Neural cell (in vitro differentiated cells): ENCODE data around the gene RNF103. TPM values are rescaled to one million over a fixed set of nuclear protein-coding genes. Genes with fewer than 3 reads are reported as not detected.

ENCODE experiments used
- H2AFZ ChIP-seq: fragments of 200-600, 300-800 bp; sonication (generic), shearing (Covaris generic); 2 replicates; pipeline ENCODE4 v1.6.0; 2014; ENCODE audit warnings: low read depth, mild to moderate bottlenecking, antibody characterized with exemption, low read length, moderate library complexity
- H3F3A ChIP-seq: fragments of 200-600 bp; shearing (Covaris generic); 2 replicates; pipeline ENCODE4 v1.6.1; 2016; ENCODE audit warnings: mild to moderate bottlenecking, moderate library complexity, mixed read lengths, antibody characterized with exemption, low read length; ENCODE audit not compliant: insufficient read depth, poor library complexity, severe bottlenecking
- H3K27ac ChIP-seq: fragments of 200-600, 300-800 bp; sonication (generic), shearing (Covaris generic); 2 replicates; pipeline ENCODE4 v1.5.1; 2014; ENCODE audit warnings: mild to moderate bottlenecking, low read length, moderate library complexity
- H3K27me3 ChIP-seq: fragments of 300-800, 200-600 bp; sonication (generic), shearing (Covaris generic); 2 replicates; pipeline ENCODE4 v1.6.0; 2014; ENCODE audit warnings: mild to moderate bottlenecking, low read depth, low read length, moderate library complexity; ENCODE audit not compliant: insufficient read depth
- H3K36me3 ChIP-seq: fragments of 300-800, 200-600 bp; sonication (generic), shearing (Covaris generic); 2 replicates; pipeline ENCODE4 v1.5.1; 2014; ENCODE audit warnings: mild to moderate bottlenecking, antibody characterized with exemption, low read length, moderate library complexity; ENCODE audit not compliant: insufficient read depth
- H3K4me2 ChIP-seq: fragments of 300-800, 200-600 bp; sonication (generic), shearing (Covaris generic); 2 replicates; pipeline ENCODE4 v1.6.0; 2014; ENCODE audit warnings: mild to moderate bottlenecking, low read length
- H3K4me3 ChIP-seq: fragments of 300-800, 200-600 bp; sonication (generic), shearing (Covaris generic); 2 replicates; pipeline ENCODE4 v1.5.1; 2014; ENCODE audit warnings: mild to moderate bottlenecking, low read length, moderate library complexity
- H3K79me2 ChIP-seq: fragments of 200-600 bp; shearing (Covaris generic); replicated peaks from 2 replicates; pipeline ENCODE4 v1.6.0; 2014; ENCODE audit warnings: mild to moderate bottlenecking, low read length, moderate library complexity; ENCODE audit not compliant: insufficient read depth
- H3K9ac ChIP-seq: fragments of 300-800, 200-600 bp; sonication (generic), shearing (Covaris generic); 2 replicates; pipeline ENCODE4 v1.6.1; 2016; ENCODE audit warnings: mild to moderate bottlenecking, low read length, mixed read lengths
- H3K9me2 ChIP-seq: fragments of 200-600 bp; shearing (Covaris generic); 2 replicates; pipeline ENCODE4 v1.6.1; 2016; ENCODE audit warnings: mild to moderate bottlenecking, low read length, mixed read lengths; ENCODE audit not compliant: insufficient read depth
- H3K9me3 ChIP-seq: fragments of 200-600, 300-800 bp; sonication (generic), shearing (Covaris generic); 2 replicates; pipeline ENCODE4 v1.6.1; 2016; ENCODE audit warnings: mild to moderate bottlenecking, mixed run types, low read length, moderate library complexity, mixed read lengths
- H4K20me1 ChIP-seq: fragments of 200-600 bp; shearing (Covaris generic); 2 replicates; pipeline ENCODE4 v1.6.1; 2016; ENCODE audit warnings: mild to moderate bottlenecking, mixed run types; ENCODE audit not compliant: insufficient read depth
- EP300 ChIP-seq: fragments of 450-650 bp; conservative IDR thresholded peaks from 2 replicates; pipeline ENCODE4 v1.6.1; 2014; ENCODE audit warnings: antibody characterized with exemption, mild to moderate bottlenecking, moderate library complexity; ENCODE audit not compliant: poor library complexity, severe bottlenecking
- EZH2 ChIP-seq: fragments of 200-600, 300-800 bp; shearing (Covaris generic), sonication (generic); IDR thresholded peaks from 2 replicates; pipeline ENCODE4 v1.6.1; 2014; ENCODE audit warnings: antibody characterized with exemption, low read length, borderline replicate concordance, mild to moderate bottlenecking; ENCODE audit not compliant: insufficient read depth, poor library complexity, severe bottlenecking
- MXI1 ChIP-seq: fragments of 450-650 bp; conservative IDR thresholded peaks from 2 replicates; pipeline ENCODE4 v1.6.1; 2014; ENCODE audit warnings: antibody characterized with exemption, mild to moderate bottlenecking; ENCODE audit not compliant: poor library complexity, severe bottlenecking
- POLR2AphosphoS5 ChIP-seq: IDR thresholded peaks from 2 replicates; pipeline ENCODE4 v1.6.1; 2012
- RAD21 ChIP-seq: fragments of 450-650 bp; conservative IDR thresholded peaks from 2 replicates; pipeline ENCODE4 v1.6.1; 2014; ENCODE audit warnings: antibody characterized with exemption, mild to moderate bottlenecking, moderate library complexity
- SMC3 ChIP-seq: fragments of 450-650 bp; conservative IDR thresholded peaks from 2 replicates; pipeline ENCODE4 v1.6.1; 2014; ENCODE audit warnings: antibody characterized with exemption, mild to moderate bottlenecking, moderate library complexity; ENCODE audit not compliant: poor library complexity
- TAF1 ChIP-seq: IDR thresholded peaks from 2 replicates; pipeline ENCODE4 v1.6.1; 2012; ENCODE audit warnings: low read depth
- polyA plus RNA-seq: library from polyadenylated mRNA; depleted of rRNA; stranded (reverse); fragments of >200 nt; gene quantifications from 2 replicates; pipeline ENCODE4 v1.2.3, GENCODE V29; 2014
- TF ChIP-seq, protein P1 (sequence below): fragments of 450-650 bp; IDR thresholded peaks from 2 replicates; pipeline ENCODE4 v1.5.1; 2014; ENCODE audit warnings: antibody characterized with exemption, mild to moderate bottlenecking, moderate library complexity; ENCODE audit not compliant: poor library complexity, severe bottlenecking
- TF ChIP-seq, protein P2 (sequence below): IDR thresholded peaks from 2 replicates; pipeline ENCODE4 v1.6.1; 2012; ENCODE audit warnings: borderline replicate concordance

The RNF103 gene
- polyA plus RNA-seq, 1 donor from 2014 or later: 24.1 TPM

DNA sequence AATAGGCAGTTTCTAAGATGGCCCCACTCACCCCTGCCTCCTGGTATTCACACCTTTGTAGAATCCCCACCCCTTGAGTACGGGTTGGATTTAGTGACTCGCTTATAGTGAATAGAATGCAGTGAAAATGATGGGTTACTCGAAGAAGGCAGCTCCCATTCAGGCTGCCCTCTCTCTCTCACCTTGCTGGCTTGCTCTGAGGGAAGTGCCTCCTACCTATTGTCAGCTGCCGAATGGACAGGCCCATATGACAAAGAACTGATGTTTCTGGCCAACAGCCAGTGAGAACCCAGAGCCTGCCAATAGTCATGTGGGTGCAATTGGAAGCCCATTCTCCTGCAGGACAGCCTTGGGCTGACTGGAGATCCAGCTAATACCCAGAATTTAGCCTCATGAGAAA lies 22.1 kb upstream of the RNF103 start:
- Histone ChIP-seq H4K20me1 (no peaks in the 10 kb centered on the region), H3K27ac (no peak overlapping the region), H3F3A (no peaks in the 10 kb centered on the region), H3K4me2 (no peak overlapping the region), H3K27me3 (no peaks in the 10 kb centered on the region), H3K9me2 (no peaks in the 10 kb centered on the region), H3K4me3 (no peak overlapping the region), H3K79me2 (no peaks in the 10 kb centered on the region), H2AFZ (no peak overlapping the region), H3K9me3 (no peaks in the 10 kb centered on the region), H3K9ac (no peak overlapping the region), H3K36me3 (no peaks in the 10 kb centered on the region)
- TF ChIP-seq RAD21: no peak
- TF ChIP-seq, protein P1, sequence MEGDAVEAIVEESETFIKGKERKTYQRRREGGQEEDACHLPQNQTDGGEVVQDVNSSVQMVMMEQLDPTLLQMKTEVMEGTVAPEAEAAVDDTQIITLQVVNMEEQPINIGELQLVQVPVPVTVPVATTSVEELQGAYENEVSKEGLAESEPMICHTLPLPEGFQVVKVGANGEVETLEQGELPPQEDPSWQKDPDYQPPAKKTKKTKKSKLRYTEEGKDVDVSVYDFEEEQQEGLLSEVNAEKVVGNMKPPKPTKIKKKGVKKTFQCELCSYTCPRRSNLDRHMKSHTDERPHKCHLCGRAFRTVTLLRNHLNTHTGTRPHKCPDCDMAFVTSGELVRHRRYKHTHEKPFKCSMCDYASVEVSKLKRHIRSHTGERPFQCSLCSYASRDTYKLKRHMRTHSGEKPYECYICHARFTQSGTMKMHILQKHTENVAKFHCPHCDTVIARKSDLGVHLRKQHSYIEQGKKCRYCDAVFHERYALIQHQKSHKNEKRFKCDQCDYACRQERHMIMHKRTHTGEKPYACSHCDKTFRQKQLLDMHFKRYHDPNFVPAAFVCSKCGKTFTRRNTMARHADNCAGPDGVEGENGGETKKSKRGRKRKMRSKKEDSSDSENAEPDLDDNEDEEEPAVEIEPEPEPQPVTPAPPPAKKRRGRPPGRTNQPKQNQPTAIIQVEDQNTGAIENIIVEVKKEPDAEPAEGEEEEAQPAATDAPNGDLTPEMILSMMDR: no peak
- TF ChIP-seq EZH2: no peak
- no peak for TF ChIP-seq POLR2AphosphoS5
- TF ChIP-seq EP300: no peak
- TF ChIP-seq SMC3: no peak
- no peak for TF ChIP-seq TAF1

DNA sequence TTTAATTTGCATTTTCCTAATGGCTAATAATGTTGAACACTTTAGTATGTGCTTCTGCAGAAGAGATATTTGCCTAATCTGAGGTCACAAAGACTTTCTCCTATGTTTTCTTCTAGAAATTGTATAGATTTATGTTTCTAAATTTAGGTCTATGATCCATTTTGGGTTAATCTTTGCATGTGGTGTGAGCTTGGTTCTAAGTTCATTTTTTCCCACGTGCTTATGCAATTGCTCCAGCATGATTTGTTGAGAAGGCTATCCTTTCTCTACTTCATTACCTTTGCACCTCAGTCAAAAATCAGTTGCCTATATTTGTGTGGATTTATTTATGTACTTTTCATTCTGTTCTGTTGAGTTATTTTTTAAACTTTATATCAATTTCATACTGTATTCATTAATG lies 15.0 kb upstream of the RNF103 start:
- Histone ChIP-seq H4K20me1 (no peaks in the 10 kb centered on the region), H3K27ac (no peak overlapping the region), H3K79me2 (no peaks in the 10 kb centered on the region), H3K9ac (no peak overlapping the region), H3F3A (no peaks in the 10 kb centered on the region), H3K9me3 (no peaks in the 10 kb centered on the region), H2AFZ (no peak overlapping the region), H3K4me2 (no peak overlapping the region), H3K4me3 (no peak overlapping the region), H3K27me3 (no peaks in the 10 kb centered on the region), H3K9me2 (no peaks in the 10 kb centered on the region), H3K36me3 (no peaks in the 10 kb centered on the region)
- no peak for TF ChIP-seq EZH2
- no peak for TF ChIP-seq MXI1
- TF ChIP-seq, protein P2, sequence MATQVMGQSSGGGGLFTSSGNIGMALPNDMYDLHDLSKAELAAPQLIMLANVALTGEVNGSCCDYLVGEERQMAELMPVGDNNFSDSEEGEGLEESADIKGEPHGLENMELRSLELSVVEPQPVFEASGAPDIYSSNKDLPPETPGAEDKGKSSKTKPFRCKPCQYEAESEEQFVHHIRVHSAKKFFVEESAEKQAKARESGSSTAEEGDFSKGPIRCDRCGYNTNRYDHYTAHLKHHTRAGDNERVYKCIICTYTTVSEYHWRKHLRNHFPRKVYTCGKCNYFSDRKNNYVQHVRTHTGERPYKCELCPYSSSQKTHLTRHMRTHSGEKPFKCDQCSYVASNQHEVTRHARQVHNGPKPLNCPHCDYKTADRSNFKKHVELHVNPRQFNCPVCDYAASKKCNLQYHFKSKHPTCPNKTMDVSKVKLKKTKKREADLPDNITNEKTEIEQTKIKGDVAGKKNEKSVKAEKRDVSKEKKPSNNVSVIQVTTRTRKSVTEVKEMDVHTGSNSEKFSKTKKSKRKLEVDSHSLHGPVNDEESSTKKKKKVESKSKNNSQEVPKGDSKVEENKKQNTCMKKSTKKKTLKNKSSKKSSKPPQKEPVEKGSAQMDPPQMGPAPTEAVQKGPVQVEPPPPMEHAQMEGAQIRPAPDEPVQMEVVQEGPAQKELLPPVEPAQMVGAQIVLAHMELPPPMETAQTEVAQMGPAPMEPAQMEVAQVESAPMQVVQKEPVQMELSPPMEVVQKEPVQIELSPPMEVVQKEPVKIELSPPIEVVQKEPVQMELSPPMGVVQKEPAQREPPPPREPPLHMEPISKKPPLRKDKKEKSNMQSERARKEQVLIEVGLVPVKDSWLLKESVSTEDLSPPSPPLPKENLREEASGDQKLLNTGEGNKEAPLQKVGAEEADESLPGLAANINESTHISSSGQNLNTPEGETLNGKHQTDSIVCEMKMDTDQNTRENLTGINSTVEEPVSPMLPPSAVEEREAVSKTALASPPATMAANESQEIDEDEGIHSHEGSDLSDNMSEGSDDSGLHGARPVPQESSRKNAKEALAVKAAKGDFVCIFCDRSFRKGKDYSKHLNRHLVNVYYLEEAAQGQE: no peak
- TF ChIP-seq POLR2AphosphoS5: no peak

DNA sequence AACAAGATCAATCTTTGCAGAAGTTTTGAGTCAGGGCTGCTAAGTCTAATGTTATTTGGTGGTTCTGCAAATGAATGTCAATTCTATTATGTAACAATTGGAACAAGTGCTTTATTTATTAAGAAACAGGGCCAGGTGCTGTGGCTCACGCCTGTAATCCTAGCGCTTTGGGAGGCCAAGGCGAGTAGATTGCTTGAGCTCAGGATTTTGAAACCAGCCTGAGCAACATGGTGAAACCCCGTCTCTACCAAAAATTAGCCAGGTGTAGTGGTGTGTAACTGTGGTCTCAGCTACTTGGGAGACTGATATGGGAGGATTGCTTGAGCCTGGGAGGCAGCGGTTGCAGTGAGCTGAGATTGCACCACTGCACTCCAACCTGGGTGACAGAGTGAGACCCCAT lies 13.2 kb upstream of the RNF103 start:
- TF ChIP-seq SMC3: no peak
- TF ChIP-seq, protein P1: no peak
- TF ChIP-seq TAF1: no peak
- Histone ChIP-seq H3K27me3 (no peaks in the 10 kb centered on the region), H3K4me3 (no peak overlapping the region), H3K9me3 (no peaks in the 10 kb centered on the region), H3K79me2 (no peaks in the 10 kb centered on the region), H3K9ac (no peak overlapping the region), H3K9me2 (no peaks in the 10 kb centered on the region), H3F3A (no peaks in the 10 kb centered on the region), H3K27ac (no peak overlapping the region), H3K4me2 (no peak overlapping the region), H3K36me3 (no peaks in the 10 kb centered on the region), H4K20me1 (no peaks in the 10 kb centered on the region), H2AFZ (no peak overlapping the region)
